K562 (cell line): ENCODE data around the gene EPHB2. TPM values are rescaled to one million over a fixed set of nuclear protein-coding genes. Genes with fewer than 3 reads are reported as not detected.
A peak's percentile ranks its signal among the peaks of the same experiment; 100 is the strongest.

Experiments used
- ATAC-seq: fragments of 200-7000 bp; cut with Tn5 transposase; 3 replicates; pipeline ENCODE4 v1.9.1; 2020; ENCODE audit warnings: moderate library complexity
- BruUV-seq: library from RNA; stranded (reverse); fragments of 400-500 nt; replicated peaks from 2 replicates; lab custom pipeline; 2021; lab: Mats Ljungman, UMichigan
- CTCF ChIA-PET: fragments of 300-600 bp; formaldehyde crosslinking; extraction: SDS; loops from one replicate; lab custom pipeline; 2021; ENCODE audit warnings: low intra/inter-chr PET ratio; lab: Yijun Ruan, JAX
- POLR2A ChIA-PET: fragments of 300-600, 350-650 bp; sonication (Branson Sonifier 250); formaldehyde crosslinking; extraction: SDS; loops from one replicate; lab custom pipeline; 2021; ENCODE audit warnings: antibody characterized with exemption, inconsistent platforms; lab: Yijun Ruan, JAX
- DNase-seq, 4 experiments: peaks; one replicate each; pipeline versions ENCODE4 v3.0.0 to v3.0.0-alpha.2; 2011 to 2018; ENCODE audit warnings: low spot score in 3 of 4, mixed read lengths in 3 of 4; ENCODE audit errors: extremely low read depth in 1 of 4
- FAIRE-seq: peaks from 2 replicates; lab custom pipeline; 2011; peaks lifted over from hg19 to GRCh38; lab: Jason Lieb, UNC
- H2AFZ ChIP-seq: 2 replicates; pipeline ENCODE4 v1.6.0; 2011; ENCODE audit warnings: low read depth, low read length, control low read depth, inconsistent platforms
- H3K27ac ChIP-seq: fragments of 200-600 bp; 3 replicates; pipeline ENCODE4 v1.8.0; 2011; ENCODE audit warnings: low read depth, mild to moderate bottlenecking, control low read depth, inconsistent platforms, low read length, moderate library complexity, mixed read lengths; ENCODE audit errors: extremely low read depth
- H3K27me3 ChIP-seq, 2 experiments: fragments of 300-600 bp in 1 of 2; 2 replicates in 1 of 2; 3 replicates in 1 of 2; pipeline versions ENCODE4 v1.6.0 to v1.8.0; 2011; ENCODE audit warnings: inconsistent platforms in 2 of 2, low read length in 2 of 2, mild to moderate bottlenecking in 1 of 2, mixed read lengths in 1 of 2, moderate library complexity in 1 of 2; ENCODE audit not compliant: control insufficient read depth in 2 of 2, insufficient read depth in 2 of 2
- H3K36me3 ChIP-seq: fragments of 300-600 bp; 3 replicates; pipeline ENCODE4 v1.8.0; 2011; ENCODE audit warnings: mild to moderate bottlenecking, low read length, inconsistent platforms; ENCODE audit not compliant: control insufficient read depth, insufficient read depth
- H3K4me1 ChIP-seq, 2 experiments: fragments of 200-600 bp in 1 of 2; replicated peaks in 1 of 2; 2 replicates in 1 of 2; 3 replicates in 1 of 2; pipeline versions ENCODE4 v1.5.1 to v1.8.0; 2011; ENCODE audit warnings: inconsistent platforms in 2 of 2, low read length in 2 of 2, mild to moderate bottlenecking in 1 of 2, mixed read lengths in 1 of 2, moderate library complexity in 1 of 2; ENCODE audit not compliant: control insufficient read depth in 2 of 2, insufficient read depth in 2 of 2
- H3K4me2 ChIP-seq: 2 replicates; pipeline ENCODE4 v1.6.1; 2011; ENCODE audit warnings: low read length, control low read depth, inconsistent platforms, mixed read lengths; ENCODE audit not compliant: insufficient read depth
- H3K4me3 ChIP-seq: fragments of 200-600 bp; sonication (generic), shearing (Covaris generic); 2 replicates; pipeline ENCODE4 v1.5.1; 2016; ENCODE audit warnings: control low read depth, inconsistent platforms
- H3K79me2 ChIP-seq: fragments of 200-600 bp; 3 replicates; pipeline ENCODE4 v1.8.0; 2011; ENCODE audit warnings: low read length, inconsistent platforms; ENCODE audit not compliant: control insufficient read depth, insufficient read depth
- H3K9ac ChIP-seq, 2 experiments: 2 replicates each; pipeline versions ENCODE4 v1.6.0 to v1.6.1; 2011; ENCODE audit warnings: low read depth in 2 of 2, low read length in 2 of 2, control low read depth in 1 of 2, inconsistent platforms in 1 of 2, mild to moderate bottlenecking in 1 of 2, mixed read lengths in 1 of 2; ENCODE audit not compliant: insufficient read depth in 1 of 2
- H3K9me1 ChIP-seq: one replicate; pipeline ENCODE4 v1.6.0; 2011; ENCODE audit warnings: inconsistent platforms, mild to moderate bottlenecking, low read length, moderate library complexity; ENCODE audit not compliant: control insufficient read depth, insufficient read depth
- H3K9me3 ChIP-seq: replicated peaks from 2 replicates; pipeline ENCODE4 v1.5.1; 2011; ENCODE audit warnings: low read depth, low read length, inconsistent platforms; ENCODE audit not compliant: control insufficient read depth, insufficient read depth
- H4K20me1 ChIP-seq: replicated peaks from 2 replicates; pipeline ENCODE4 v1.6.1; 2011; ENCODE audit warnings: low read length, inconsistent platforms, mixed read lengths; ENCODE audit not compliant: control insufficient read depth, insufficient read depth
- BDP1 ChIP-seq: IDR thresholded peaks from 3 replicates; pipeline ENCODE4 v1.6.1; 2011; ENCODE audit not compliant: insufficient read length, insufficient read depth
- CHAMP1 ChIP-seq: fragments of 450-650 bp; IDR thresholded peaks from 2 replicates; pipeline ENCODE4 v1.6.1; 2016; ENCODE audit warnings: mild to moderate bottlenecking
- HSF4 ChIP-seq: fragments of 250-450 bp; sonication (Bioruptor Pico); IDR thresholded peaks from 2 replicates; pipeline ENCODE4 v2.1.2; 2022; ENCODE audit warnings: mild to moderate bottlenecking, moderate library complexity, borderline replicate concordance
- PHF8 ChIP-seq: fragments of 200-600 bp; sonication (generic); IDR thresholded peaks from 2 replicates; pipeline ENCODE4 v1.6.1; 2012; ENCODE audit warnings: mixed run types, mild to moderate bottlenecking, inconsistent platforms, low read length, moderate library complexity, borderline replicate concordance
- POLR2G ChIP-seq: fragments of 200-400 bp; formaldehyde crosslinking; IDR thresholded peaks from 2 replicates; pipeline ENCODE4 v1.6.1; 2017; ENCODE audit warnings: low read depth, mild to moderate bottlenecking, antibody characterized with exemption, low read length, moderate library complexity
- PTTG1 ChIP-seq: fragments of 450-650 bp; IDR thresholded peaks from 2 replicates; pipeline ENCODE4 v1.6.1; 2016; ENCODE audit warnings: low read depth, mild to moderate bottlenecking, missing genetic modification characterization, missing compliant biosample characterization
- RBM14 ChIP-seq: fragments of 200-400 bp; formaldehyde crosslinking; IDR thresholded peaks from 2 replicates; pipeline ENCODE4 v1.6.1; 2018; ENCODE audit warnings: low read depth, mild to moderate bottlenecking, low read length, moderate library complexity, borderline replicate concordance; ENCODE audit not compliant: insufficient read depth
- TFAM ChIP-seq: fragments of 250-450 bp; sonication (Bioruptor Pico); conservative IDR thresholded peaks from 2 replicates; pipeline ENCODE4 v1.5.0; 2021; ENCODE audit warnings: mild to moderate bottlenecking, moderate library complexity
- ZNF431 ChIP-seq: sonication (generic); formaldehyde crosslinking; IDR thresholded peaks from 2 replicates; pipeline ENCODE4 v1.8.0; 2022; ENCODE audit warnings: mild to moderate bottlenecking, missing genetic modification reagents
- WGBS: fragments of 100-300 bp; shearing (Covaris generic); methylation state at CpG from one replicate; pipeline ENCODE4 v1.1.6; 2016; ENCODE audit warnings: low coverage, mixed read lengths; ENCODE audit not compliant: insufficient coverage; ENCODE audit errors: missing lambda C conversion rate; 5-methylcytosine and 5-hydroxymethylcytosine counted together
- in situ Hi-C: fragments of 300-500 bp; cut with MboI; formaldehyde crosslinking; loops from 4 replicates; pipeline ENCODE4 v1.15.0; 2018; ENCODE audit warnings: inconsistent platforms, mixed read lengths
- intact Hi-C: fragments of 100-400 bp; cut with micrococcal nuclease; formaldehyde crosslinking; loops from 2 replicates; pipeline ENCODE4 v1.14.2; 2022
- polyA plus RNA-seq, 8 experiments: library from polyadenylated mRNA; depleted of rRNA in 4 of 8; stranded (reverse) in 5 of 8; unstranded in 3 of 8; fragments of >200 nt; fragmentation: Nextera tagmentation in 2 of 8; fragmentation: Illumina TruSeq in 1 of 8; extraction: Ambion mirVana in 2 of 8; extraction: Trizol in 1 of 8; gene quantifications; 2 replicates each; pipeline versions ENCODE4 v1.2.1 to v1.2.3, GENCODE V29; 2011 to 2014; ENCODE audit warnings: inconsistent platforms in 1 of 8, missing spikeins in 1 of 8
- total RNA-seq, 7 experiments: library from RNA; depleted of rRNA in 6 of 7; stranded (reverse); fragments of >200 nt in 6 of 7; fragmentation: Illumina TruSeq in 2 of 7; extraction: Trizol in 2 of 7; gene quantifications; 2 replicates each; pipeline versions ENCODE4 v1.2.1 to v1.2.3, GENCODE V29; 2011 to 2021; ENCODE audit warnings: low replicate concordance in 1 of 7

EPHB2 gene
- total and polyA plus RNA-seq, 9 of the 15 experiments (the other 6 are each of a cell fraction or from before 2014, with no cell fraction given): not detected

DNA sequence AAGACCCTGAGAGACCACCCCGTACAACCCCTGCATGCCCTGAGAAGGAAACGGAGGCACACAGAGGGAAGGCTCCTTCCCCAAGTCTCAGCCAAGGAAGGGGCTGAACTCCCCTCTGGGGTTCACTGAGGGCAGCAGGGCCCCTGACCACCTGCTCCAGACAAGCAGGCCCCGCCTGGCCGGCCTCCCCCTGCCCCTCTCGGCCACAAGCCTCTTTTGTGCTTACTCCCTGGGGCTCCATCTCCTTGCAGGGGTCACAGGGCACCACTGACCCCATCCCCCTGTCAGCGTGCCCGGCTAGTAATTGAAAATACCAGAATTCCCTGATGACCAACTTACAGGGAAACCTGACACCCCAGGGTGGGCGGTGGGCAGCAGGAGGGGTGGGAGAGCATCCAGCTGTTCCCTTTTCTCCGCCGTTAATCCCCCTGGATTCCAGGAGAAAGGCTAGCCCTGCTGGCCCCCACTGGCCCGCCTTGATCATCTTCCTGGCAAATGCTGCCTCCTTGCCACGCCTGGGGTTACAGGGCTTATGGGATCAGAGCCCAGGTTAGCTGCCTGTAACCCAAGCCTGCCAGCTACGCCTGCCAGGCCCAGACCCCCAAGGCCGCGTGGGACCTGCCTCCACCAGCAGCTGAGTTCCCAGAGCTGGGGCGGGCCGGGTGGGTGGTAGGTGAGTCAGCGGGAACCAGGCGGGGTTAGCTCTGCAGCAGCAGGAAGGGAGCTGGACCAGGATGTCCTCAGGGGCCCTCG, 165.9 kb downstream of the EPHB2 start:
- no peak for FAIRE-seq
- Histone ChIP-seq H3K9ac (no peak overlapping the region), H3K9me3 (no peaks in the 10 kb centered on the region), H3K36me3 (no peaks in the 10 kb centered on the region), H3K4me3 (no peak overlapping the region), H3K4me2 (no peak overlapping the region), H3K27me3 (peaks cover 39 to 93% of the 10 kb centered on the region in 2 experiments), H3K27ac (no peak overlapping the region), H3K79me2 (no peaks in the 10 kb centered on the region), H3K9me1 (no peaks in the 10 kb centered on the region), H2AFZ (no peak overlapping the region), H4K20me1 (peaks cover 24% of the 10 kb centered on the region; the same call in 1 of the 2 replicates), H3K4me1 (0 out of 5 replicates have a peak, but pooled peaks cover 0 to 4% of the 10 kb centered on the region in 2 experiments)
- BruUV-seq: no TSS peak
- DNase-seq: peak in 2 of 4 experiments; percentile 24 to 27
- no peak for ATAC-seq
- intact Hi-C loops: no loop called here
- TF ChIP-seq CHAMP1 (no peak), HSF4 (CRISPR knock-in tag) (no peak), PHF8 (no peak), POLR2G (no peak), ZNF431 (CRISPR knock-in tag) (no peak), TFAM (no peak), PTTG1 (tag) (no peak), RBM14 (no peak), BDP1 (no peak)
- in situ Hi-C loops: no loop called here
- 2% methylated on average over 20 of the region's 20 CpGs for WGBS
- ChIA-PET CTCF (no interaction called here), POLR2A (interaction anchor here (0.6 to 1.5 kb wide), 6 partner anchors 11 to 816 kb away, joined by 3 to 4 read pairs (median 3); no protein-coding TSS in a partner anchor)
